BJ (cell line): ENCODE measurements around the gene CHRM2. TPM values are rescaled to one million over a fixed set of nuclear protein-coding genes. Genes with fewer than 3 reads are reported as not detected.

Source experiments
- CTCF ChIA-PET: fragments of 350-600 bp; formaldehyde crosslinking; extraction: SDS; loops from one replicate; lab custom pipeline; 2021; ENCODE audit warnings: antibody characterized with exemption, inconsistent platforms; lab: Yijun Ruan, JAX
- POLR2A ChIA-PET: fragments of 300-600 bp; sonication (Branson Sonifier 250); formaldehyde crosslinking; extraction: SDS; loops from one replicate; lab custom pipeline; 2021; ENCODE audit warnings: antibody characterized with exemption; lab: Charles Lee
- DNase-seq: peaks from one replicate; pipeline ENCODE4 v3.0.0-alpha.2; 2011; ENCODE audit warnings: low read depth
- H3K27me3 ChIP-seq: 2 replicates; pipeline ENCODE4 v1.6.0; 2011; ENCODE audit warnings: low read length; ENCODE audit not compliant: control insufficient read depth, insufficient read depth
- H3K36me3 ChIP-seq: 2 replicates; pipeline ENCODE4 v1.5.1; 2011; ENCODE audit warnings: low read length; ENCODE audit not compliant: control insufficient read depth, insufficient read depth
- H3K4me3 ChIP-seq: 2 replicates; pipeline ENCODE4 v1.5.1; 2011; ENCODE audit warnings: low read depth, mild to moderate bottlenecking, control low read depth, low read length
- CTCF ChIP-seq: IDR thresholded peaks from 2 replicates; pipeline ENCODE4 v1.5.1; 2011; ENCODE audit warnings: low read depth, mild to moderate bottlenecking, control low read depth, inconsistent platforms, low read length, moderate library complexity; ENCODE audit not compliant: insufficient read depth
- polyA plus RNA-seq: library from polyadenylated mRNA; depleted of rRNA; stranded (reverse); fragments of >200 nt; gene quantifications from 2 replicates; pipeline ENCODE4 v1.2.3, GENCODE V29; 2011

Gene CHRM2
- polyA plus RNA-seq, 1 experiment, result 27.0 TPM

GRCh38 chr7:137017221-137017620, 148.8 kb downstream of the CHRM2 start:
- POLR2A ChIA-PET, result no interaction called here
- CTCF ChIA-PET, result no interaction called here
- Histone ChIP-seq H3K36me3 (peaks cover 4% of the 10 kb centered on the region), H3K27me3 (no peaks in the 10 kb centered on the region; the same call in 1 of the 2 replicates), H3K4me3 (no peak overlapping the region)
- DNase-seq, result no peak
- TF ChIP-seq CTCF, result no peak

GRCh38 chr7:137018468-137018867, 150.0 kb downstream of the CHRM2 start:
- Histone ChIP-seq H3K4me3 (no peak overlapping the region), H3K36me3 (peaks cover 4% of the 10 kb centered on the region), H3K27me3 (no peaks in the 10 kb centered on the region; the same call in 1 of the 2 replicates)
- TF ChIP-seq CTCF, result no peak
- POLR2A ChIA-PET, result no interaction called here
- CTCF ChIA-PET, result no interaction called here
- DNase-seq, result no peak

GRCh38 chr7:137020351-137020750, 151.9 kb downstream of the CHRM2 start:
- no peak for DNase-seq
- ChIA-PET CTCF (no interaction called here), POLR2A (no interaction called here)
- Histone ChIP-seq H3K36me3 (no peaks in the 10 kb centered on the region; the same call in none of the 2 replicates), H3K27me3 (no peaks in the 10 kb centered on the region; the same call in 1 of the 2 replicates), H3K4me3 (no peak overlapping the region)
- no peak for TF ChIP-seq CTCF

GRCh38 chr7:137025469-137026175, 157.2 kb downstream of the CHRM2 start:
- H3K4me3 ChIP-seq, result no peak overlapping the region
- TF ChIP-seq CTCF, result no peak
- ChIA-PET POLR2A (no interaction called here), CTCF (no interaction called here)
- DNase-seq, result no peak
- H3K27me3 ChIP-seq, result no peaks in the 10 kb centered on the region
- H3K36me3 ChIP-seq, result no peaks in the 10 kb centered on the region

GRCh38 chr7:137026176-137026500, 157.7 kb downstream of the CHRM2 start:
- no peaks in the 10 kb centered on the region for H3K36me3 ChIP-seq
- ChIA-PET POLR2A (no interaction called here), CTCF (no interaction called here)
- no peak for DNase-seq
- TF ChIP-seq CTCF, result no peak
- no peak overlapping the region for H3K4me3 ChIP-seq
- no peaks in the 10 kb centered on the region for H3K27me3 ChIP-seq
